Measurements from ENCODE around the gene CD6.

Gene CD6

GRCh38 chr11:60935676-60936442, 35.6 kb upstream of the CD6 start:
- no peak for DNase-seq

GRCh38 chr11:60936467-60937143, 34.9 kb upstream of the CD6 start:
- DNase-seq = no peak

GRCh38 chr11:60937144-60937527, 34.3 kb upstream of the CD6 start:
- DNase-seq = no peak

- DNase-seq = no peak
Measured at GRCh38 chr11:60937811-60938210, 33.7 kb upstream of the CD6 start.

- DNase-seq = no peak
Measured at GRCh38 chr11:60938500-60938899, 33.0 kb upstream of the CD6 start.

GRCh38 chr11:60939301-60939700, 32.2 kb upstream of the CD6 start:
- DNase-seq = no peak

- no peak for DNase-seq
Measured at GRCh38 chr11:60939855-60940254, 31.6 kb upstream of the CD6 start.

GRCh38 chr11:60941371-60942119, 29.9 kb upstream of the CD6 start:
- no peak for DNase-seq

GRCh38 chr11:60942219-60942618, 29.3 kb upstream of the CD6 start:
- no peak for DNase-seq

GRCh38 chr11:60942970-60943565, 28.4 kb upstream of the CD6 start:
- DNase-seq = no peak

- DNase-seq = no peak
Measured at GRCh38 chr11:60944490-60945294, 26.8 kb upstream of the CD6 start.

- DNase-seq = no peak
Measured at GRCh38 chr11:60945295-60945667, 26.2 kb upstream of the CD6 start.

GRCh38 chr11:60946601-60947264, 24.7 kb upstream of the CD6 start:
- DNase-seq = no peak

- DNase-seq = no peak
Measured at GRCh38 chr11:60947700-60948099, 23.8 kb upstream of the CD6 start.

GRCh38 chr11:60948250-60948649, 23.2 kb upstream of the CD6 start:
- DNase-seq = no peak

GRCh38 chr11:60950024-60950423, 21.5 kb upstream of the CD6 start:
- no peak for DNase-seq

GRCh38 chr11:60950933-60951605, 20.4 kb upstream of the CD6 start:
- no peak for DNase-seq

- DNase-seq = no peak
Measured at GRCh38 chr11:60951606-60951903, 19.9 kb upstream of the CD6 start.

GRCh38 chr11:60951904-60952741, 19.4 kb upstream of the CD6 start, which contains the start of gene SLC15A3:
Gene SLC15A3, minus strand, starts transcription at chr11:60952176. Its CDS starts 625 bp downstream, at chr11:60951551.
- DNase-seq = no peak

GRCh38 chr11:60952742-60953170, 18.7 kb upstream of the CD6 start:
- no peak for DNase-seq

- no peak for DNase-seq
Measured at GRCh38 chr11:60953781-60954180, 17.7 kb upstream of the CD6 start.
